ENCODE data around the gene AP3S2. TPM values are rescaled to one million over a fixed set of nuclear protein-coding genes. Genes with fewer than 3 reads are reported as not detected.

The AP3S2 gene
- total and polyA plus RNA-seq, 2 of the 13 experiments (the other 11 are each of a cell fraction or from before 2014, with no cell fraction given): 17.6 to 44.4 TPM

DNA sequence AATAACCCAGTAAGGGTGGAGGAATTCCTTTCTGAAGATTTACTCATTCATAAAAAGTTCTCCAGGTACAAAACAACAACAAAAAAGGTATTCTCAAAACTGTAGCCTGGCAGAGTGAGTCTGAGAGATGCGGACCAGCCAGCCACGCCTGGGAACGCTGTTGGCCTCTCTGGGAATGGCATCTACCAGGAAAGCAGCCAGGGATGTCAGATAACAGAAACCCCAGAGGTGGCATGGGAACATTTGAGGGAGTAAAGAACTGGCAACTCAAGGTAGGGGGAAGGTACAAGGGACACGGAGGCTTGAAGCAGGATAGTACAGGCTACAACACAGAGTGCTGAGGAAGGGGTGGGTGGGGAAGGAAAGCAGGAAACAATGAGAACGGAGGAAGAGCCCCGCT lies 7.1 kb upstream of the AP3S2 start:
- Histone ChIP-seq H3K79me2 (ENCODE audit: insufficient read depth, low read length) (no peaks in the 10 kb centered on the region), H3K4me1 (ENCODE audit: insufficient read depth, low read length) (peaks cover 22% of the 10 kb centered on the region), H3K4me2 (ENCODE audit: low read depth, low read length) (no peak overlapping the region), H3K27ac (ENCODE audit: extremely low read length, insufficient read depth, low read length) (no peak overlapping the region), H3K9me3 (ENCODE audit: low read length) (no peaks in the 10 kb centered on the region), H2AFZ (ENCODE audit: low read length) (no peak overlapping the region), H3K4me3 (replicated peaks in 1 of 3; ENCODE audit: insufficient read depth in 1 of 3, low read depth in 2 of 3, low read length in 3 of 3) (no peak overlapping the region), H3K9ac (ENCODE audit: insufficient read depth, low read depth, low read length) (no peak overlapping the region), H4K20me1 (ENCODE audit: insufficient read depth, low read length) (no peaks in the 10 kb centered on the region), H3K27me3 (ENCODE audit: control insufficient read depth in 1 of 2, insufficient read depth in 2 of 2, low read length in 2 of 2) (no peaks in the 10 kb centered on the region), H3K36me3 (replicated peaks in 1 of 2; ENCODE audit: control insufficient read depth in 1 of 2, insufficient read depth in 2 of 2, low read length in 2 of 2) (no peaks in the 10 kb centered on the region; a peak in 1 of 5 replicates)
- 94% methylated on average over 6 of the region's 6 CpGs for WGBS (ENCODE audit: low lambda C conversion rate)
- POLR2A ChIA-PET: no interaction called here
- intact Hi-C loops (cut with micrococcal nuclease; ENCODE audit: unreplicated experiment): no loop called here
- in situ Hi-C loops (cut with HindIII; ENCODE audit: extremely low pct_ligation_motif_present, low pct_unique_long_range_greater_than_20kb): no loop called here
- ATAC-seq (no peak), FAIRE-seq (no peak), DNase-seq (ENCODE audit: low spot score) (no peak)
- BruUV-seq (replicated peaks): no TSS peak
- CTCF ChIA-PET (ENCODE audit: low intra/inter-chr PET ratio, low total read pairs): no interaction called here
- TF ChIP-seq TBX3 (IDR thresholded peaks at IDR 0.05; ENCODE audit: borderline replicate concordance) (no peak), ZNF24 (IDR thresholded peaks at IDR 0.05) (no peak), ZNF160 (CRISPR knock-in tag; IDR thresholded peaks at IDR 0.05) (no peak), MEIS2 (CRISPR knock-in tag; IDR thresholded peaks at IDR 0.05) (no peak), FOXK2 (IDR thresholded peaks at IDR 0.05) (no peak), TARDBP (CRISPR knock-in tag; IDR thresholded peaks at IDR 0.05) (no peak), DR1 (CRISPR knock-in tag; IDR thresholded peaks at IDR 0.05) (no peak), ARID2 (CRISPR knock-in tag; IDR thresholded peaks at IDR 0.05; ENCODE audit: borderline replicate concordance) (no peak), SMAD9 (CRISPR knock-in tag; IDR thresholded peaks at IDR 0.05) (no peak), NCOR1 (IDR thresholded peaks at IDR 0.05; ENCODE audit: borderline replicate concordance, low read length) (no peak), KDM2A (CRISPR knock-in tag; IDR thresholded peaks at IDR 0.05; ENCODE audit: borderline replicate concordance, low read depth) (no peak), IRX3 (CRISPR knock-in tag; IDR thresholded peaks at IDR 0.05; ENCODE audit: borderline replicate concordance, low read depth) (no peak)
- TF ChIP-seq, protein P1, sequence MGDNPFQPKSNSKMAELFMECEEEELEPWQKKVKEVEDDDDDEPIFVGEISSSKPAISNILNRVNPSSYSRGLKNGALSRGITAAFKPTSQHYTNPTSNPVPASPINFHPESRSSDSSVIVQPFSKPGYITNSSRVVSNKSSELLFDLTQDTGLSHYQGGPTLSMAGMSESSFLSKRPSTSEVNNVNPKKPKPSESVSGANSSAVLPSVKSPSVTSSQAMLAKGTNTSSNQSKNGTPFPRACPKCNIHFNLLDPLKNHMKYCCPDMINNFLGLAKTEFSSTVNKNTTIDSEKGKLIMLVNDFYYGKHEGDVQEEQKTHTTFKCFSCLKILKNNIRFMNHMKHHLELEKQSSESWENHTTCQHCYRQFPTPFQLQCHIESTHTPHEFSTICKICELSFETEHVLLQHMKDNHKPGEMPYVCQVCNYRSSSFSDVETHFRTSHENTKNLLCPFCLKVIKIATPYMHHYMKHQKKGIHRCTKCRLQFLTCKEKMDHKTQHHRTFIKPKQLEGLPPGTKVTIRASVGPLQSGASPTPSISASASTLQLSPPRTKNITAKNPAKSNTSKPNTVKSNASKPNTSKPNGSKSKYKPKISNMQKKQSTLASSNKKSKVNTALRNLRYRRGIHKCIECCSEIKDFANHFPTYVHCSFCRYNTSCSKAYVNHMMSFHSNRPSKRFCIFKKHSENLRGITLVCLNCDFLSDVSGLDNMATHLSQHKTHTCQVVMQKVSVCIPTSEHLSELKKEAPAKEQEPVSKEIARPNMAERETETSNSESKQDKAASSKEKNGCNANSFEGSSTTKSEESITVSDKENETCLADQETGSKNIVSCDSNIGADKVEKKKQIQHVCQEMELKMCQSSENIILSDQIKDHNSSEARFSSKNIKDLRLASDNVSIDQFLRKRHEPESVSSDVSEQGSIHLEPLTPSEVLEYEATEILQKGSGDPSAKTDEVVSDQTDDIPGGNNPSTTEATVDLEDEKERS (CRISPR knock-in tag; IDR thresholded peaks at IDR 0.05): no peak
- TF ChIP-seq, protein P2, sequence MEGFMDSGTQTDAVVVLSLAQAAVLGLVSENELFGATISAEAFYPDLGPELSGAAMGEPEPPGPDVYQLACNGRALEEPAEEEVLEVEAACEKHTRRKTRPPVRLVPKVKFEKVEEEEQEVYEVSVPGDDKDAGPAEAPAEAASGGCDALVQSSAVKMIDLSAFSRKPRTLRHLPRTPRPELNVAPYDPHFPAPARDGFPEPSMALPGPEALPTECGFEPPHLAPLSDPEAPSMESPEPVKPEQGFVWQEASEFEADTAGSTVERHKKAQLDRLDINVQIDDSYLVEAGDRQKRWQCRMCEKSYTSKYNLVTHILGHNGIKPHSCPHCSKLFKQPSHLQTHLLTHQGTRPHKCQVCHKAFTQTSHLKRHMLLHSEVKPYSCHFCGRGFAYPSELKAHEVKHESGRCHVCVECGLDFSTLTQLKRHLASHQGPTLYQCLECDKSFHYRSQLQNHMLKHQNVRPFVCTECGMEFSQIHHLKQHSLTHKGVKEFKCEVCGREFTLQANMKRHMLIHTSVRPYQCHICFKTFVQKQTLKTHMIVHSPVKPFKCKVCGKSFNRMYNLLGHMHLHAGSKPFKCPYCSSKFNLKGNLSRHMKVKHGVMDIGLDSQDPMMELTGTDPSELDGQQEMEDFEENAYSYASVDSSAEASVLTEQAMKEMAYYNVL (CRISPR knock-in tag; IDR thresholded peaks at IDR 0.05; ENCODE audit: borderline replicate concordance): no peak
- TF ChIP-seq, protein P3, sequence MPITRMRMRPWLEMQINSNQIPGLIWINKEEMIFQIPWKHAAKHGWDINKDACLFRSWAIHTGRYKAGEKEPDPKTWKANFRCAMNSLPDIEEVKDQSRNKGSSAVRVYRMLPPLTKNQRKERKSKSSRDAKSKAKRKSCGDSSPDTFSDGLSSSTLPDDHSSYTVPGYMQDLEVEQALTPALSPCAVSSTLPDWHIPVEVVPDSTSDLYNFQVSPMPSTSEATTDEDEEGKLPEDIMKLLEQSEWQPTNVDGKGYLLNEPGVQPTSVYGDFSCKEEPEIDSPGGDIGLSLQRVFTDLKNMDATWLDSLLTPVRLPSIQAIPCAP (CRISPR knock-in tag; IDR thresholded peaks at IDR 0.05; ENCODE audit: low read depth): no peak

All from HepG2 (cell line).